Parietal lobe (tissue), 2 donors: Measurements from ENCODE around the gene PHF23. TPM values are rescaled to one million over a fixed set of nuclear protein-coding genes. Genes with fewer than 3 reads are reported as not detected.

ENCODE experiments used
- small RNA-seq: library from RNA; depleted of rRNA; stranded (forward); fragments of <200 nt; gene quantifications from one replicate; pipeline ENCODE3, GENCODE V24; 2014; ENCODE audit warnings: low replicate concordance
- total RNA-seq: library from RNA; depleted of rRNA; stranded (reverse); fragments of >200 nt; gene quantifications from one replicate; pipeline ENCODE4 v1.2.3, GENCODE V29; 2014

PHF23 gene
- 25.7 TPM for total RNA-seq

GRCh38 chr17:7239091-7240027, at the start of gene PHF23:
Gene PHF23, minus strand, starts transcription at chr17:7239457. Its CDS starts 178 bp downstream, at chr17:7239279.

DNA sequence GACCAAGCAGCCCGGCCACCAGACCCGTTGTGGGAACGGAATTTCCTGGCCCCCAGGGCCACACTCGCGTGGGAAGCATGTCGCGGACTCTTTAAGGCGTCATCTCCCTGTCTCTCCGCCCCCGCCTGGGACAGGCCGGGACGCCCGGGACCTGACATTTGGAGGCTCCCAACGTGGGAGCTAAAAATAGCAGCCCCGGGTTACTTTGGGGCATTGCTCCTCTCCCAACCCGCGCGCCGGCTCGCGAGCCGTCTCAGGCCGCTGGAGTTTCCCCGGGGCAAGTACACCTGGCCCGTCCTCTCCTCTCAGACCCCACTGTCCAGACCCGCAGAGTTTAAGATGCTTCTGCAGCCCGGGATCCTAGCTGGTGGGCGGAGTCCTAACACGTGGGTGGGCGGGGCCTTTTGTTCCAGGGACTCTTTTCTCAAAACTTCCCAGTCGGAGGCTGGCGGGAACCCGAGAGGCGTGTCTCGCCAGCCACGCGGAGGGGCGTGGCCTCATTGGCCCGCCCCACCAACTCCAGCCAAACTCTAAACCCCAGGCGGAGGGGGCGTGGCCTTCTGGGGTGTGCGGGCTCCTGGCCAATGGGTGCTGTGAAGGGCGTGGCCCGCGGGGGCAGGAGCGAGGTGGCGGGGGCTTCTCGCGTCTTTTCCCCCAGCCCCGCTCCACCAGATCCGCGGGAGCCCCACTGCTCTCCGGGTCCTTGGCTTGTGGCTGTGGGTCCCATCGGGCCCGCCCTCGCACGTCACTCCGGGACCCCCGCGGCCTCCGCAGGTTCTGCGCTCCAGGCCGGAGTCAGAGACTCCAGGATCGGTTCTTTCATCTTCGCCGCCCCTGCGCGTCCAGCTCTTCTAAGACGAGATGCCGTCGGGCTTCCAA, 42.1 kb upstream of the PHF23 start, which contains the start of gene SLC2A4:
SLC2A4 (plus strand) TSS at position 645 of the 879 bp plus-strand sequence; CDS start at position 862, 217 bp downstream.

GRCh38 chr17:7262192-7262934, 23.1 kb upstream of the PHF23 start, which contains the start of gene CLDN7:
Gene CLDN7, minus strand, starts transcription at chr17:7262478. Its CDS starts 435 bp downstream, at chr17:7262043.

GRCh38 chr17:7252176-7253043, 13.2 kb upstream of the PHF23 start, which contains the start of gene ELP5:
Gene ELP5, plus strand, starts transcription at chr17:7252215. Its CDS starts 336 bp downstream, at chr17:7252551.

GRCh38 chr17:7251661-7252175, 12.5 kb upstream of the PHF23 start, which contains the start of gene CTDNEP1:
Gene CTDNEP1, minus strand, starts transcription at chr17:7251734. Its CDS starts 438 bp downstream, at chr17:7251296.

DNA sequence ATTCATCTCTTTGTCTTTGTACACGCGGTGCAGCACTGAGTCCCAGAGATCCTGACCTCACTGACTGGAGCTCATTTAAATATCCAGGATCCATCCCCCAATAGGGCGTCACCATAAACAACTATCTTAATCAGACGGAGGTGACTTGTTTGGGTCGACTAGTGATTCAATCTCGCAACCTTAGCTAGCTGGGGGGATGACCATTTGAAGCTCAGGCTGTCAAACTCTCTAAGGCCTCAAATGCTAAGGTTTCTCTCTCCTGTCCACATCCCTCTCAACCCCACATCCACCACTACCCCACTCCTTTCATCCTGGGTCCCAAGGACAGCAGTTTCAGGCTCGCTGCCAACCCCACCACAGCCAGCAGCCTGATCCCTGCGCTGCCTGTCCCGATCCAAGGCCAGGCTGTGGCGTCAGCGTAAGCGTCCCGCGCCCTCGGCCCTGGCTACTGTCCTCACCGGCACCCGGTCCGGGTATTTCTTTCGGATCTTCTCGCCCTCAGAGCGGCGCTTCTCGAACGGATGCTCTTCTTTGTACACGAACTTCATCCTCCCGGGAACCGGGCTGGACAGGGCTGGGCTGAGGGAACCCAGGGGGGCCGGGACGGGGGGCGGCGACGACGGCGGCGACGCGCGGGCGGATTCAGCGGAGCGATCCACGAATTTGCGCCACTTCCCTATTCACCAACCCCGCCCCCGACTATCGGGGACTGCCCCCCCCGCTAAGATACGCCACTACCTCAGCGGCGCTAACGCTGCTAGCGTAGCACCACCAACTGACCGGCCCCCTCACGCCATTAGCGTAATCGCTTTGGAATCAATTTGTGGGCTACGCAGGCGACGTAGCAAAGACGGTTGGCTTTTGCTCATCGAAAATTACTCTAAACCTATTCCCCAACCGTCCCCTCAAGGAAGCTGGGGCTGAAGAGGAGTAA, 2.8 kb upstream of the PHF23 start, which contains the start of gene GABARAP:
GABARAP (minus strand) TSS at position 667 of the 934 bp plus-strand sequence; CDS start at position 548, 119 bp downstream.

DNA sequence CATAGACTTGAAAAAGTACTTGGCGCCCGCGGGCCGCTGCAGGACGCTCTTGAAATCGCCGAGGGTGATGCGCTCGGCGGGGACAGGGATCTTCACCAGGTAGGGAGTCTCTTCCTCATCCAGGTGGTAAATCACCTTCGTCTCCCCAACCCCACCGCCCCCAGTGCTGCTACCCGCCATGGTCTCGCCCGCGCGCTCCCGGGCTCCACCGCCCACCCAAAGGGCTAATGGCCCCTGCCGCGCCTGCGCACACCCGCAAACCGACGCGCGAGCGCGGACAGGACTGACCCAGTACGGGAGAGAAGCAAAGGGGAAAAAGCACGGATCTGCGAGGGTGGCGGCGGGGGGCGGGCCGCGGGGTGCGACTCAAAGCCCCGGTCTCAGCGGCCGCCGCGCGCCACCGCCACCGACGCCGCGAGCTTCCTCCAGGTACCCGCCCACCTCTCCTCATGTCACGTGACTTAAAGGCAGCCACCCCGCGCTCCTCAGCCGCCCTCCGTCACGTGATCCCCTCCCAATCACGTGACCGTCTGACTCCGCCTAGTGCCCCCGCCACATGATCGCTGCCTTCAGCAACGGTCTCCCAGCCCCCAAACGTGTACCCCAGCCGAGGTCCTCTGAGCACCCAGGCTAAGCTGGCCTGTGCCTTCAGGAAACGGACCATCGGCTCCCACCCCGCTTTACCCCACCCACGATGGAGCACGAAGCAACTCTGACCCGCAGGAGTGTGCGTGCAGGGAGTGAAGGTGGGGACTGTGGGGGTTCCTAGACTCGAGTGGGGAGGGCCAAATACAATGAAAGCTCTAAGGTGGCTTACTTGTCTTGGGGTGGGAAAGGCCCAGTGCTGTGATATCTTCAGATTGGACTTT, 4.9 kb downstream of the PHF23 start, which contains the start of gene DVL2:
DVL2 (minus strand) TSS at position 435 of the 869 bp plus-strand sequence; CDS start at position 180, 255 bp downstream.

DNA sequence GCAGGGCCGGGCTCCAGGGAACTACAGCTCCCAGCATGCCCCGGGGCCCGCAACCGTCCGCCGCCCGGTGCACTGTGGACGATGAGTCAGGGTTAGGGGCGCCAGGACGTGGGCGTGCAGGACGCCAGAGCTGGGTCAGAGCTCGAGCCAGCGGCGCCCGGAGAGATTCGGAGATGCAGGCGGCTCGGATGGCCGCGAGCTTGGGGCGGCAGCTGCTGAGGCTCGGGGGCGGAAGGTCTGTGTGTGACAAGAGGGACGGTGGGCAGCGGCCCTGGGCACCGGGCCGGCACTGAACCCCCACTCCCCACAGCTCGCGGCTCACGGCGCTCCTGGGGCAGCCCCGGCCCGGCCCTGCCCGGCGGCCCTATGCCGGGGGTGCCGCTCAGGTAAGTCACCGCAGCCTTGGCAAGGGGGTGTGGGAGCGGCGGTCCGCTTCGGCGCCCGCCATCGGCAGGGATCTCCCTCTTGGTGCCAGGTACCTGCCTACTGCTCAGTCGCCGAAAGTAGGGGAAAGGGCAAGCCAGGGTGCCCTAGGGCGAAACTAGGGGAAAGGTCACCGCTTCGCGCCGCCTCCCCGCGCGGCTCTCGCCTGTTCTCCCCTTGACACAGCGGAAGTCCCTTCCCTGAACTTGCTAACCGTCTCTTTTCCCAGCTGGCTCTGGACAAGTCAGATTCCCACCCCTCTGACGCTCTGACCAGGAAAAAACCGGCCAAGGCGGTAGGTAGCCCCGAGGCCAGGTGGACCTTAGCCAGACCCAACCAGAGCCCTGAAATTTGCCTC, 19.3 kb downstream of the PHF23 start, which contains the start of the genes ACADVL and DLG4:
ACADVL (plus strand) TSS at position 127 of the 781 bp plus-strand sequence; CDS start at position 174, 47 bp downstream.
DLG4 (minus strand) TSS at position 25 of the 781 bp plus-strand sequence.

Small RNA genes within 50 kb of the gene (small RNA-seq; reads per million reads assigned to genes)
- gene AC120057.4, result not detected
- 7.6 reads per million, percentile 89 among the genes with 10 or more reads in this experiment for gene MIR324
- not detected for gene RF00019

Other genes starting within 250 kb of the PHF23 start
- not detected for gene ALOX12, start 243.4 kb downstream of the PHF23 start, total RNA-seq
- 16.9 TPM for gene RNASEK, start 226.8 kb downstream of the PHF23 start, total RNA-seq
- gene BCL6B, start 216.4 kb downstream of the PHF23 start, total RNA-seq, result 3.1 TPM
- gene SLC16A13, start 203.4 kb downstream of the PHF23 start, total RNA-seq, result 0.31 TPM
- gene SLC16A11, start 195.4 kb downstream of the PHF23 start, total RNA-seq, result not detected
- not detected for gene CLEC10A, start 159.2 kb downstream of the PHF23 start, total RNA-seq
- not detected for gene ASGR2, start 124.6 kb downstream of the PHF23 start, total RNA-seq
- 12.5 TPM for gene ASGR1, start 60.1 kb downstream of the PHF23 start, total RNA-seq
- 155 TPM for gene DLG4, start 19.6 kb downstream of the PHF23 start, total RNA-seq
- gene ACADVL, start 19.5 kb downstream of the PHF23 start, total RNA-seq, result 147 TPM
- 81.4 TPM for gene DVL2, start 4.9 kb downstream of the PHF23 start, total RNA-seq
- gene GABARAP, start 3.0 kb upstream of the PHF23 start, total RNA-seq, result 103 TPM
- 34.1 TPM for gene CTDNEP1, start 12.3 kb upstream of the PHF23 start, total RNA-seq
- gene ELP5, start 12.8 kb upstream of the PHF23 start, total RNA-seq, result 26.6 TPM
- not detected for gene CLDN7, start 23.0 kb upstream of the PHF23 start, total RNA-seq
- gene SLC2A4, start 42.3 kb upstream of the PHF23 start, total RNA-seq, result not detected
- 2.5 TPM for gene YBX2, start 55.2 kb upstream of the PHF23 start, total RNA-seq
- gene EIF5A, start 68.2 kb upstream of the PHF23 start, total RNA-seq, result 132 TPM
- 59.8 TPM for gene GPS2, start 75.9 kb upstream of the PHF23 start, total RNA-seq
- 61.0 TPM for gene NEURL4, start 89.9 kb upstream of the PHF23 start, total RNA-seq
- not detected for gene ACAP1, start 97.1 kb upstream of the PHF23 start, total RNA-seq
- 2.5 TPM for gene KCTD11, start 112.7 kb upstream of the PHF23 start, total RNA-seq
- gene TMEM95, start 115.7 kb upstream of the PHF23 start, total RNA-seq, result not detected
- gene TNK1, start 141.6 kb upstream of the PHF23 start, total RNA-seq, result 1.3 TPM
- 29.7 TPM for gene PLSCR3, start 155.1 kb upstream of the PHF23 start, total RNA-seq
- gene TMEM256, start 164.6 kb upstream of the PHF23 start, total RNA-seq, result 42.9 TPM
- gene NLGN2, start 168.4 kb upstream of the PHF23 start, total RNA-seq, result 22.8 TPM
- gene SPEM1, start 180.9 kb upstream of the PHF23 start, total RNA-seq, result not detected
- not detected for gene SPEM2, start 186.2 kb upstream of the PHF23 start, total RNA-seq
- gene SPEM3, start 189.4 kb upstream of the PHF23 start, total RNA-seq, result not detected
- gene TMEM102, start 196.0 kb upstream of the PHF23 start, total RNA-seq, result 1.9 TPM
- gene FGF11, start 200.1 kb upstream of the PHF23 start, total RNA-seq, result 13.1 TPM
- gene CHRNB1, start 205.6 kb upstream of the PHF23 start, total RNA-seq, result 15.3 TPM
- gene ZBTB4, start 240.2 kb upstream of the PHF23 start, total RNA-seq, result 20.0 TPM
- not detected for gene SLC35G6, start 242.0 kb upstream of the PHF23 start, total RNA-seq
- 106 TPM for gene POLR2A, start 244.9 kb upstream of the PHF23 start, total RNA-seq